K562 (cell line): ENCODE measurements around the gene TMA7B. TPM values are rescaled to one million over a fixed set of nuclear protein-coding genes. Genes with fewer than 3 reads are reported as not detected.

ENCODE experiments used
- ARID2 ChIP-seq: fragments of 450-650 bp; IDR thresholded peaks from 2 replicates; pipeline ENCODE4 v1.6.1; 2017; ENCODE audit warnings: antibody characterized with exemption, mild to moderate bottlenecking
- CBX2 ChIP-seq: fragments of 200-600 bp; sonication (generic); IDR thresholded peaks from one replicate; pipeline ENCODE4 v1.6.1; 2012; ENCODE audit warnings: mild to moderate bottlenecking, low read length, inconsistent platforms; ENCODE audit not compliant: insufficient read depth, poor library complexity, severe bottlenecking
- HDAC2 ChIP-seq: fragments of 450-650 bp; IDR thresholded peaks from 2 replicates; pipeline ENCODE4 v1.6.1; 2016; ENCODE audit warnings: mild to moderate bottlenecking
- HIVEP1 ChIP-seq: fragments of 250-450 bp; sonication (Bioruptor Pico); IDR thresholded peaks from 2 replicates; pipeline ENCODE4 v1.4.0; 2020; ENCODE audit warnings: mild to moderate bottlenecking
- ILF3 ChIP-seq: fragments of 450-650 bp; IDR thresholded peaks from 2 replicates; pipeline ENCODE4 v1.6.1; 2018; ENCODE audit warnings: antibody characterized with exemption, mild to moderate bottlenecking, moderate library complexity, borderline replicate concordance
- NFRKB ChIP-seq: fragments of 450-650 bp; IDR thresholded peaks from 2 replicates; pipeline ENCODE4 v1.6.1; 2016; ENCODE audit warnings: low read depth
- NFYB ChIP-seq: IDR thresholded peaks from 2 replicates; pipeline ENCODE4 v1.6.1; 2011; ENCODE audit warnings: mild to moderate bottlenecking, moderate library complexity; ENCODE audit not compliant: insufficient read length; ENCODE audit errors: extremely low read depth
- RBM15 ChIP-seq: fragments of 200-400 bp; formaldehyde crosslinking; IDR thresholded peaks from 2 replicates; pipeline ENCODE4 v1.6.1; 2018; ENCODE audit warnings: mild to moderate bottlenecking, low read length, moderate library complexity; ENCODE audit not compliant: insufficient read depth
- RCOR1 ChIP-seq, 2 experiments: IDR thresholded peaks; 2 replicates each; pipeline ENCODE4 v1.6.1; 2012; ENCODE audit warnings: low read depth in 2 of 2, low read length in 2 of 2, borderline replicate concordance in 1 of 2, improper control_type of control experiment in 1 of 2
- STAT5B ChIP-seq: fragments of 250-450 bp; sonication (Bioruptor Pico); IDR thresholded peaks from 2 replicates; pipeline ENCODE4 v1.8.0; 2021; ENCODE audit warnings: mild to moderate bottlenecking, inconsistent platforms
- TBP ChIP-seq: optimal IDR thresholded peaks from 2 replicates; pipeline ENCODE3; 2011; ENCODE audit warnings: low read depth, low read length, improper control_type of control experiment
- TOE1 ChIP-seq, 2 experiments: fragments of 450-650 bp in 1 of 2; sonication (generic) in 1 of 2; formaldehyde crosslinking in 1 of 2; IDR thresholded peaks; 2 replicates each; pipeline versions ENCODE4 v1.7.1 to v1.8.0; 2016 to 2022; ENCODE audit warnings: borderline replicate concordance in 2 of 2, mild to moderate bottlenecking in 2 of 2, antibody characterized with exemption in 1 of 2, inconsistent platforms in 1 of 2, low read depth in 1 of 2, missing genetic modification reagents in 1 of 2, moderate library complexity in 1 of 2
- ZC3H11A ChIP-seq: IDR thresholded peaks from 2 replicates; pipeline ENCODE4 v1.6.1; 2012; ENCODE audit warnings: low read depth, low read length, improper control_type of control experiment
- ZNF589 ChIP-seq: fragments of 200-800 bp; sonication (Bioruptor generic); IDR thresholded peaks from 2 replicates; pipeline ENCODE4 v1.6.1; 2016; ENCODE audit warnings: low read depth, missing genetic modification characterization, missing compliant biosample characterization
- ZNF766 ChIP-seq: fragments of 200-800 bp; sonication (Bioruptor generic); conservative IDR thresholded peaks from 2 replicates; pipeline ENCODE4 v1.6.1; 2016; ENCODE audit warnings: missing genetic modification characterization, missing compliant biosample characterization
- polyA plus RNA-seq, 8 experiments: library from polyadenylated mRNA; depleted of rRNA in 4 of 8; stranded (reverse) in 5 of 8; unstranded in 3 of 8; fragments of >200 nt; fragmentation: Nextera tagmentation in 2 of 8; fragmentation: Illumina TruSeq in 1 of 8; extraction: Ambion mirVana in 2 of 8; extraction: Trizol in 1 of 8; gene quantifications; 2 replicates each; pipeline versions ENCODE4 v1.2.1 to v1.2.3, GENCODE V29; 2011 to 2014; ENCODE audit warnings: inconsistent platforms in 1 of 8, missing spikeins in 1 of 8
- total RNA-seq, 7 experiments: library from RNA; depleted of rRNA in 6 of 7; stranded (reverse); fragments of >200 nt in 6 of 7; fragmentation: Illumina TruSeq in 2 of 7; extraction: Trizol in 2 of 7; gene quantifications; 2 replicates each; pipeline versions ENCODE4 v1.2.1 to v1.2.3, GENCODE V29; 2011 to 2021; ENCODE audit warnings: low replicate concordance in 1 of 7
- TF ChIP-seq, protein P1 (sequence below): fragments of 250-450 bp; sonication (Bioruptor Pico); IDR thresholded peaks from 2 replicates; pipeline ENCODE4 v1.8.0; 2021; ENCODE audit warnings: mild to moderate bottlenecking, moderate library complexity
- TF ChIP-seq, protein P2 (sequence below): fragments of 450-650 bp; IDR thresholded peaks from 2 replicates; pipeline ENCODE4 v1.6.1; 2018; ENCODE audit not compliant: partially characterized antibody
- TF ChIP-seq, protein P3 (sequence below): fragments of 250-450 bp; sonication (Bioruptor Pico); IDR thresholded peaks from 2 replicates; pipeline ENCODE4 v1.4.0; 2020; ENCODE audit warnings: mild to moderate bottlenecking
- TF ChIP-seq, protein P4 (sequence below): IDR thresholded peaks from 2 replicates; pipeline ENCODE4 v1.6.1; 2014; ENCODE audit warnings: antibody characterized with exemption
- TF ChIP-seq, protein P5 (sequence below): fragments of 450-650 bp; IDR thresholded peaks from 2 replicates; pipeline ENCODE4 v1.6.1; 2016; ENCODE audit warnings: low read depth, mild to moderate bottlenecking, moderate library complexity

TMA7B gene
- total and polyA plus RNA-seq, 9 of the 15 experiments (the other 6 are each of a cell fraction or from before 2014, with no cell fraction given) = 5.6 to 14.2 (median 11.8) TPM

DNA sequence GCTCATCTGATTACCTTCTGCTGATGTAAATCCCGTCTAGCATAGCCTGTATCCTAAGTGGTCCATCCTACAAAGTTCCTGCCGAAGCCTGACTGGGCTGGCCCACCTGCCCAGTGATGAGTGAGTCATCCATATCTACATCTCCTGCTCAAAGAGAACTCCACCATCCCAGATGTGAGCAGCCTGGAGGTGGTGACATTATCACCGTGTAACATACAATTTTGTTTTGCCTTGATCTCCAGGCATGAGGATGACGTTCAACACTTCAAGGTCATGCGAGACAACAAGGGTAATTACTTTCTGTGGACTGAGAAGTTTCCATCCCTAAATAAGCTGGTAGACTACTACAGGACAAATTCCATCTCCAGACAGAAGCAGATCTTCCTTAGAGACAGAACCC is 5.6 kb downstream of the TMA7B start (continued):
- TF ChIP-seq CBX2 (no peak), ILF3 (no peak), ZNF766 (CRISPR knock-in tag) (no peak), ZC3H11A (no peak), TBP (no peak), TOE1 (IDR thresholded peaks at IDR 0.05; ENCODE audit: borderline replicate concordance) (no peak), TOE1 (CRISPR knock-in tag; IDR thresholded peaks at IDR 0.05; ENCODE audit: borderline replicate concordance, low read depth) (no peak), STAT5B (CRISPR knock-in tag) (no peak), NFYB (no peak), NFRKB (no peak), HDAC2 (peak; percentile 45; the same call in 1 of the 2 replicates), ZNF589 (CRISPR knock-in tag) (0 out of 2 replicates have a peak, but pooled peaks have one; percentile 48), RBM15 (no peak), HIVEP1 (no peak), ARID2 (no peak), RCOR1 (IDR thresholded peaks at IDR 0.05; ENCODE audit: borderline replicate concordance in 1 of 2, low read depth in 2 of 2, low read length in 2 of 2) (peak in 1 of 2 experiments; percentile 94; a peak in 3 of 4 replicates)
- TF ChIP-seq, protein P1, sequence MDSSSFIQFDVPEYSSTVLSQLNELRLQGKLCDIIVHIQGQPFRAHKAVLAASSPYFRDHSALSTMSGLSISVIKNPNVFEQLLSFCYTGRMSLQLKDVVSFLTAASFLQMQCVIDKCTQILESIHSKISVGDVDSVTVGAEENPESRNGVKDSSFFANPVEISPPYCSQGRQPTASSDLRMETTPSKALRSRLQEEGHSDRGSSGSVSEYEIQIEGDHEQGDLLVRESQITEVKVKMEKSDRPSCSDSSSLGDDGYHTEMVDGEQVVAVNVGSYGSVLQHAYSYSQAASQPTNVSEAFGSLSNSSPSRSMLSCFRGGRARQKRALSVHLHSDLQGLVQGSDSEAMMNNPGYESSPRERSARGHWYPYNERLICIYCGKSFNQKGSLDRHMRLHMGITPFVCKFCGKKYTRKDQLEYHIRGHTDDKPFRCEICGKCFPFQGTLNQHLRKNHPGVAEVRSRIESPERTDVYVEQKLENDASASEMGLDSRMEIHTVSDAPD (CRISPR knock-in tag) = no peak
- TF ChIP-seq, protein P2, sequence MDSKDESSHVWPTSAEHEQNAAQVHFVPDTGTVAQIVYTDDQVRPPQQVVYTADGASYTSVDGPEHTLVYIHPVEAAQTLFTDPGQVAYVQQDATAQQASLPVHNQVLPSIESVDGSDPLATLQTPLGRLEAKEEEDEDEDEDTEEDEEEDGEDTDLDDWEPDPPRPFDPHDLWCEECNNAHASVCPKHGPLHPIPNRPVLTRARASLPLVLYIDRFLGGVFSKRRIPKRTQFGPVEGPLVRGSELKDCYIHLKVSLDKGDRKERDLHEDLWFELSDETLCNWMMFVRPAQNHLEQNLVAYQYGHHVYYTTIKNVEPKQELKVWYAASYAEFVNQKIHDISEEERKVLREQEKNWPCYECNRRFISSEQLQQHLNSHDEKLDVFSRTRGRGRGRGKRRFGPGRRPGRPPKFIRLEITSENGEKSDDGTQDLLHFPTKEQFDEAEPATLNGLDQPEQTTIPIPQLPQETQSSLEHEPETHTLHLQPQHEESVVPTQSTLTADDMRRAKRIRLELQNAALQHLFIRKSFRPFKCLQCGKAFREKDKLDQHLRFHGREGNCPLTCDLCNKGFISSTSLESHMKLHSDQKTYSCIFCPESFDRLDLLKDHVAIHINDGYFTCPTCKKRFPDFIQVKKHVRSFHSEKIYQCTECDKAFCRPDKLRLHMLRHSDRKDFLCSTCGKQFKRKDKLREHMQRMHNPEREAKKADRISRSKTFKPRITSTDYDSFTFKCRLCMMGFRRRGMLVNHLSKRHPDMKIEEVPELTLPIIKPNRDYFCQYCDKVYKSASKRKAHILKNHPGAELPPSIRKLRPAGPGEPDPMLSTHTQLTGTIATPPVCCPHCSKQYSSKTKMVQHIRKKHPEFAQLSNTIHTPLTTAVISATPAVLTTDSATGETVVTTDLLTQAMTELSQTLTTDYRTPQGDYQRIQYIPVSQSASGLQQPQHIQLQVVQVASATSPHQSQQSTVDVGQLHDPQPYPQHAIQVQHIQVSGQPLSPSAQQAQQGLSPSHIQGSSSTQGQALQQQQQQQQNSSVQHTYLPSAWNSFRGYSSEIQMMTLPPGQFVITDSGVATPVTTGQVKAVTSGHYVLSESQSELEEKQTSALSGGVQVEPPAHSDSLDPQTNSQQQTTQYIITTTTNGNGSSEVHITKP = no peak
- TF ChIP-seq, protein P3, sequence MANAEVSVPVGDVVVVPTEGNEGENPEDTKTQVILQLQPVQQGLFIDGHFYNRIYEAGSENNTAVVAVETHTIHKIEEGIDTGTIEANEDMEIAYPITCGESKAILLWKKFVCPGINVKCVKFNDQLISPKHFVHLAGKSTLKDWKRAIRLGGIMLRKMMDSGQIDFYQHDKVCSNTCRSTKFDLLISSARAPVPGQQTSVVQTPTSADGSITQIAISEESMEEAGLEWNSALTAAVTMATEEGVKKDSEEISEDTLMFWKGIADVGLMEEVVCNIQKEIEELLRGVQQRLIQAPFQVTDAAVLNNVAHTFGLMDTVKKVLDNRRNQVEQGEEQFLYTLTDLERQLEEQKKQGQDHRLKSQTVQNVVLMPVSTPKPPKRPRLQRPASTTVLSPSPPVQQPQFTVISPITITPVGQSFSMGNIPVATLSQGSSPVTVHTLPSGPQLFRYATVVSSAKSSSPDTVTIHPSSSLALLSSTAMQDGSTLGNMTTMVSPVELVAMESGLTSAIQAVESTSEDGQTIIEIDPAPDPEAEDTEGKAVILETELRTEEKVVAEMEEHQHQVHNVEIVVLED (CRISPR knock-in tag) = no peak
- TF ChIP-seq, protein P4, sequence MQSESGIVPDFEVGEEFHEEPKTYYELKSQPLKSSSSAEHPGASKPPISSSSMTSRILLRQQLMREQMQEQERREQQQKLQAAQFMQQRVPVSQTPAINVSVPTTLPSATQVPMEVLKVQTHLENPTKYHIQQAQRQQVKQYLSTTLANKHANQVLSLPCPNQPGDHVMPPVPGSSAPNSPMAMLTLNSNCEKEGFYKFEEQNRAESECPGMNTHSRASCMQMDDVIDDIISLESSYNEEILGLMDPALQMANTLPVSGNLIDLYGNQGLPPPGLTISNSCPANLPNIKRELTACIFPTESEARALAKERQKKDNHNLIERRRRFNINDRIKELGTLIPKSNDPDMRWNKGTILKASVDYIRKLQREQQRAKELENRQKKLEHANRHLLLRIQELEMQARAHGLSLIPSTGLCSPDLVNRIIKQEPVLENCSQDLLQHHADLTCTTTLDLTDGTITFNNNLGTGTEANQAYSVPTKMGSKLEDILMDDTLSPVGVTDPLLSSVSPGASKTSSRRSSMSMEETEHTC = no peak
- TF ChIP-seq, protein P5, sequence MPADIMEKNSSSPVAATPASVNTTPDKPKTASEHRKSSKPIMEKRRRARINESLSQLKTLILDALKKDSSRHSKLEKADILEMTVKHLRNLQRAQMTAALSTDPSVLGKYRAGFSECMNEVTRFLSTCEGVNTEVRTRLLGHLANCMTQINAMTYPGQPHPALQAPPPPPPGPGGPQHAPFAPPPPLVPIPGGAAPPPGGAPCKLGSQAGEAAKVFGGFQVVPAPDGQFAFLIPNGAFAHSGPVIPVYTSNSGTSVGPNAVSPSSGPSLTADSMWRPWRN = no peak
